H9 (cell line): Measurements from ENCODE around the gene SWT1. TPM values are rescaled to one million over a fixed set of nuclear protein-coding genes. Genes with fewer than 3 reads are reported as not detected.

Experiments
- DNase-seq: peaks from one replicate; pipeline ENCODE4 v3.0.0-alpha.2; 2017
- H2AFZ ChIP-seq: one replicate; pipeline ENCODE4 v1.6.1; 2013; ENCODE audit warnings: mild to moderate bottlenecking, low read length, control low read depth, moderate library complexity
- H2AK5ac ChIP-seq: 2 replicates; pipeline ENCODE4 v1.6.1; 2013; ENCODE audit warnings: low read length, control low read depth, mixed read lengths; ENCODE audit not compliant: insufficient read length
- H2BK120ac ChIP-seq: one replicate; pipeline ENCODE4 v1.6.1; 2013; ENCODE audit warnings: low read depth, mild to moderate bottlenecking, low read length, control low read depth, inconsistent platforms; ENCODE audit not compliant: poor library complexity, severe bottlenecking
- H2BK12ac ChIP-seq: 2 replicates; pipeline ENCODE4 v1.6.1; 2013; ENCODE audit warnings: low read length, control low read depth, mixed read lengths, low read depth; ENCODE audit not compliant: insufficient read length
- H2BK15ac ChIP-seq: 2 replicates; pipeline ENCODE4 v1.6.1; 2013; ENCODE audit warnings: low read depth, low read length, control low read depth
- H2BK20ac ChIP-seq: one replicate; pipeline ENCODE4 v1.6.1; 2013; ENCODE audit warnings: low read depth, mild to moderate bottlenecking, low read length, control low read depth, inconsistent platforms; ENCODE audit not compliant: poor library complexity, severe bottlenecking
- H2BK5ac ChIP-seq: 2 replicates; pipeline ENCODE4 v1.6.1; 2013; ENCODE audit warnings: low read length, control low read depth, mixed read lengths; ENCODE audit not compliant: insufficient read length
- H3K14ac ChIP-seq: 2 replicates; pipeline ENCODE4 v1.6.1; 2013; ENCODE audit warnings: low read length, control low read depth; ENCODE audit not compliant: insufficient read depth
- H3K18ac ChIP-seq: 2 replicates; pipeline ENCODE4 v1.6.1; 2013; ENCODE audit warnings: low read depth, mild to moderate bottlenecking, mixed read lengths, low read length, control low read depth; ENCODE audit not compliant: insufficient read length
- H3K23ac ChIP-seq: 2 replicates; pipeline ENCODE4 v1.6.1; 2013; ENCODE audit warnings: low read length, control low read depth, mixed read lengths, low read depth; ENCODE audit not compliant: insufficient read length
- H3K23me2 ChIP-seq: 2 replicates; pipeline ENCODE4 v1.6.1; 2013; ENCODE audit warnings: low read depth, mild to moderate bottlenecking, mixed read lengths, low read length, control low read depth; ENCODE audit not compliant: insufficient read length, poor library complexity, severe bottlenecking
- H3K27ac ChIP-seq: 2 replicates; pipeline ENCODE4 v1.5.1; 2013; ENCODE audit warnings: low read length, control low read depth, mixed read lengths, low read depth; ENCODE audit not compliant: insufficient read length
- H3K27me3 ChIP-seq: 2 replicates; pipeline ENCODE4 v1.6.1; 2013; ENCODE audit warnings: low read length, control low read depth, inconsistent platforms; ENCODE audit not compliant: insufficient read depth
- H3K4ac ChIP-seq: 2 replicates; pipeline ENCODE4 v1.6.1; 2013; ENCODE audit warnings: low read depth, mild to moderate bottlenecking, control low read depth, inconsistent platforms, low read length, moderate library complexity
- H3K4me1 ChIP-seq: 2 replicates; pipeline ENCODE4 v1.6.1; 2013; ENCODE audit warnings: low read length, control low read depth, inconsistent platforms; ENCODE audit not compliant: insufficient read depth
- H3K4me2 ChIP-seq: 2 replicates; pipeline ENCODE4 v1.6.1; 2013; ENCODE audit warnings: low read length, control low read depth, mixed read lengths; ENCODE audit not compliant: insufficient read length, insufficient read depth
- H3K56ac ChIP-seq: 2 replicates; pipeline ENCODE4 v1.6.1; 2013; ENCODE audit warnings: low read depth, mild to moderate bottlenecking, mixed read lengths, low read length, control low read depth; ENCODE audit not compliant: insufficient read length
- H3K79me1 ChIP-seq: 2 replicates; pipeline ENCODE4 v1.6.1; 2013; ENCODE audit warnings: low read depth, mild to moderate bottlenecking, moderate library complexity, low read length, control low read depth, inconsistent platforms; ENCODE audit not compliant: insufficient read depth, poor library complexity, severe bottlenecking
- H3K79me2 ChIP-seq: 2 replicates; pipeline ENCODE4 v1.6.1; 2013; ENCODE audit warnings: low read length, control low read depth, inconsistent platforms; ENCODE audit not compliant: insufficient read depth
- H3K9ac ChIP-seq: 2 replicates; pipeline ENCODE4 v1.6.1; 2013; ENCODE audit warnings: low read length, control low read depth, mixed read lengths; ENCODE audit not compliant: insufficient read length; ENCODE audit errors: extremely low read depth
- H3K9me3 ChIP-seq: one replicate; pipeline ENCODE4 v1.6.1; 2013; ENCODE audit warnings: low read depth, low read length, inconsistent platforms; ENCODE audit not compliant: control insufficient read depth
- H3T11ph ChIP-seq: one replicate; pipeline ENCODE4 v1.6.1; 2013; ENCODE audit warnings: mild to moderate bottlenecking, low read length, control low read depth, inconsistent platforms
- H4K20me1 ChIP-seq: one replicate; pipeline ENCODE4 v1.6.1; 2013; ENCODE audit not compliant: control insufficient read depth, insufficient read length, insufficient read depth
- H4K5ac ChIP-seq: 2 replicates; pipeline ENCODE4 v1.6.1; 2013; ENCODE audit warnings: low read depth, mild to moderate bottlenecking, mixed read lengths, low read length, control low read depth; ENCODE audit not compliant: insufficient read length
- H4K8ac ChIP-seq: replicated peaks from 2 replicates; pipeline ENCODE4 v1.6.1; 2013; ENCODE audit warnings: low read length, control low read depth, mixed read lengths, low read depth; ENCODE audit not compliant: insufficient read length
- H4K91ac ChIP-seq: 2 replicates; pipeline ENCODE4 v1.6.1; 2013; ENCODE audit warnings: low read depth, mild to moderate bottlenecking, moderate library complexity, mixed read lengths, low read length, control low read depth; ENCODE audit not compliant: insufficient read length
- H3K27ac Mint-ChIP-seq, 3 experiments: 2 replicates in 2 of 3; 3 replicates in 1 of 3; pipeline ENCODE4 v1.8.0; 2020 to 2021; ENCODE audit warnings: mixed read lengths in 3 of 3, mild to moderate bottlenecking in 1 of 3, moderate library complexity in 1 of 3
- H3K27me3 Mint-ChIP-seq: 2 replicates; pipeline ENCODE4 v1.8.0; 2021; ENCODE audit warnings: low read depth, mild to moderate bottlenecking, moderate library complexity, mixed read lengths
- H3K36me3 Mint-ChIP-seq, 3 experiments: 2 replicates in 2 of 3; 3 replicates in 1 of 3; pipeline ENCODE4 v1.8.0; 2020 to 2021; ENCODE audit warnings: low read depth in 3 of 3, mixed read lengths in 3 of 3; ENCODE audit not compliant: insufficient read depth in 1 of 3
- H3K4me1 Mint-ChIP-seq, 2 experiments: 2 replicates each; pipeline ENCODE4 v1.8.0; 2020; ENCODE audit warnings: mixed read lengths in 2 of 2
- H3K4me3 Mint-ChIP-seq, 2 experiments: 2 replicates in 1 of 2; 3 replicates in 1 of 2; pipeline ENCODE4 v1.8.0; 2020 to 2021; ENCODE audit warnings: mild to moderate bottlenecking in 2 of 2, mixed read lengths in 2 of 2, moderate library complexity in 1 of 2
- H3K9me3 Mint-ChIP-seq, 2 experiments: 2 replicates in 1 of 2; 3 replicates in 1 of 2; pipeline ENCODE4 v1.8.0; 2020; ENCODE audit warnings: mild to moderate bottlenecking in 2 of 2, mixed read lengths in 2 of 2, moderate library complexity in 1 of 2
- WGBS: extraction: QIAGEN DNeasy Blood & Tissue Kit; methylation state at CpG from one replicate; pipeline ENCODE4 v1.1.7; 2013; ENCODE audit warnings: missing lambda C conversion rate, low lambda C conversion rate, mixed read lengths; ENCODE audit not compliant: insufficient read length; ENCODE audit errors: extremely low coverage; 5-methylcytosine and 5-hydroxymethylcytosine counted together
- total RNA-seq: library from RNA; stranded (reverse); gene quantifications from 2 replicates; pipeline ENCODE4 v1.2.1, GENCODE V29; 2021
- TF ChIP-seq, protein P1 (sequence below): fragments of 200-600 bp; sonication (generic); conservative IDR thresholded peaks from 3 replicates; pipeline ENCODE4 v1.8.0; 2021; ENCODE audit warnings: antibody characterized with exemption, mild to moderate bottlenecking

SWT1 gene
- total RNA-seq, 1 experiment from 2014 or later = 5.2 TPM

DNA sequence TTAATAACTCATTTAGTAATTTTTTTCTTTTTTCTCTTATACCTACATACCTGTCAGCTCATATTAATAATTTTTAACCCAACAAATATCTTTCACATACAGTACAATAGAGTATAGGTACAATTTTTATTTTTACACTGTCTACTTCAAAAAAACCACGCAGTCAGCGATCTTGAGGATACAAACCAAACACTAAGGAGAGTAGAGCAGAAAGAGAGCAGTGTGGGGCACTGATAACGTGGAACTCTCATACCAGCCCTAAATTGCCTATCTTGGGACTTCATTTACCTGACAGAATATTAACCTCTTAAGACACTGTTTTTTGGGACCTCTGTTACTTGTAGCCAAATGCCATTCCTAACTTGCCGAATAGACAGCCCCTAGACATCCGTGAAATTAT, 5.8 kb upstream of the SWT1 start:
- H2BK120ac ChIP-seq = no peak overlapping the region
- no peak overlapping the region for H3K4me3 Mint-ChIP-seq
- peaks cover 1 to 25% (median 17%) of the 10 kb centered on the region in 3 experiments; a peak in 6 of 7 replicates for H3K36me3 Mint-ChIP-seq

More for the DNA sequence above, 5.8 kb upstream of the SWT1 start:
- WGBS = no CpG with 5 or more reads among the region's 5 CpGs
- H4K20me1 ChIP-seq = no peaks in the 10 kb centered on the region
- H2AFZ ChIP-seq = no peak overlapping the region
- H2BK12ac ChIP-seq = no peak overlapping the region
- H3K9me3 Mint-ChIP-seq = no peaks in the 10 kb centered on the region; a peak in 2 of 5 replicates
- H3K4me2 ChIP-seq = no peak overlapping the region
- no peak overlapping the region for H4K91ac ChIP-seq
- no peak overlapping the region for H3K18ac ChIP-seq
- H3K79me2 ChIP-seq = no peaks in the 10 kb centered on the region
- TF ChIP-seq, protein P1, sequence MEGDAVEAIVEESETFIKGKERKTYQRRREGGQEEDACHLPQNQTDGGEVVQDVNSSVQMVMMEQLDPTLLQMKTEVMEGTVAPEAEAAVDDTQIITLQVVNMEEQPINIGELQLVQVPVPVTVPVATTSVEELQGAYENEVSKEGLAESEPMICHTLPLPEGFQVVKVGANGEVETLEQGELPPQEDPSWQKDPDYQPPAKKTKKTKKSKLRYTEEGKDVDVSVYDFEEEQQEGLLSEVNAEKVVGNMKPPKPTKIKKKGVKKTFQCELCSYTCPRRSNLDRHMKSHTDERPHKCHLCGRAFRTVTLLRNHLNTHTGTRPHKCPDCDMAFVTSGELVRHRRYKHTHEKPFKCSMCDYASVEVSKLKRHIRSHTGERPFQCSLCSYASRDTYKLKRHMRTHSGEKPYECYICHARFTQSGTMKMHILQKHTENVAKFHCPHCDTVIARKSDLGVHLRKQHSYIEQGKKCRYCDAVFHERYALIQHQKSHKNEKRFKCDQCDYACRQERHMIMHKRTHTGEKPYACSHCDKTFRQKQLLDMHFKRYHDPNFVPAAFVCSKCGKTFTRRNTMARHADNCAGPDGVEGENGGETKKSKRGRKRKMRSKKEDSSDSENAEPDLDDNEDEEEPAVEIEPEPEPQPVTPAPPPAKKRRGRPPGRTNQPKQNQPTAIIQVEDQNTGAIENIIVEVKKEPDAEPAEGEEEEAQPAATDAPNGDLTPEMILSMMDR = no peak
- no peak overlapping the region for H3K4ac ChIP-seq
- H3K79me1 ChIP-seq = no peaks in the 10 kb centered on the region
- no peak overlapping the region for H3K23ac ChIP-seq
- H2AK5ac ChIP-seq = no peak overlapping the region
- H4K5ac ChIP-seq = no peak overlapping the region
- DNase-seq = no peak
- H2BK5ac ChIP-seq = no peak overlapping the region
- no peak overlapping the region for H3K9ac ChIP-seq
- H3K23me2 ChIP-seq = peaks cover 5% of the 10 kb centered on the region
- H3K27me3 ChIP-seq = no peaks in the 10 kb centered on the region
- no peak overlapping the region for H2BK20ac ChIP-seq
- peaks cover 7 to 8% of the 10 kb centered on the region in 2 experiments for H3K4me1 Mint-ChIP-seq
- no peak overlapping the region for H3K27ac ChIP-seq
- H3K14ac ChIP-seq = no peak overlapping the region
- H2BK15ac ChIP-seq = no peak overlapping the region
- H4K8ac ChIP-seq = no peak overlapping the region
- H3K9me3 ChIP-seq = no peaks in the 10 kb centered on the region
- H3K27ac Mint-ChIP-seq = no peak overlapping the region
- no peaks in the 10 kb centered on the region for H3K27me3 Mint-ChIP-seq
- no peaks in the 10 kb centered on the region for H3K4me1 ChIP-seq
- H3T11ph ChIP-seq = no peak overlapping the region
- no peak overlapping the region for H3K56ac ChIP-seq
